ENCODE data around the gene IGF2BP1.
"Not testable (repeated sequence)": the region's sequence is repeated elsewhere in the genome, so short reads cannot be mapped to it uniquely, and the experiment has no call there.

The IGF2BP1 gene

DNA sequence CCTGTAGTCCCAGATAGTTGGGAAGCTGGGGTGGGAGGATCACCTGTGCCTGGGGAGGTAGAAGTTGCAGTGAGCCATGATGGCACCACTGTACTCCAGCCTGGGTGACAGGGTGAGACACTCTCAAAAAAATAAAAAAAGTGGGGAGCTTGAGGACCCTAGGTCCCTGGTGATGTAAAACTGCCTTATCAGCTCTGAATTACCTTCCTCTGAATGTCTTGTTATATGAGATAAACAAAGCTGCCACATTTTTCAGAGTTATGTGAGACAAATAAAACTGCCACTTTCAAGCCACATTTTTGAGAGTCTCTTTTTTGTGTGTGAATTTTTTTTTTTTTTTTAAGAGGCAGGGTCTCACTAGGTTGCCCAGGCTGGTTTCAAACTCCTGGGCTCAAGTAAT is 103.4 kb downstream of the IGF2BP1 start:
- DNase-seq (ENCODE audit: low read depth in 3 of 3): no peak

DNA sequence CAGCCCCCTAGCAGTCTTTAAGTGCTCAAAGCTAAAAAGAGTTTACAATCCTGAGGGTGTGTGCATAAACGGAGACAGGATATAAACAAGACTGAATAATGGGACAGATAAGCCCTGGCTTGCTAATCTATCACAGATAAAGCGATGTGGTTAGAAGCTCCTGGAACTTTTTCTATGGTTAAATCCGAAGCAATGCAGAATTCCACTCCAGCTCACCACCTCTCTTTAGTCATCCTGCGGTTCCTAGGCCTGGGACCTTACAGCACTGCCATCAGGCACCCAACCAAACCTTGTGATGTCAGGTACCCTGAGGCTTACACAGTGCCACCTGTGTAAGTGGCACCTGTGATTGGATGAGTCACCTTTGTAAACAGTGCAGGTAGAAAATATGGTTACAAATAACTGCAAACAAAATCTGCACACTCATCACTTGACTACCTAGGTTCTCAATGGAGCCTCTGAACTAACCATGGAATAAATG is 103.9 kb downstream of the IGF2BP1 start:
- no peak for DNase-seq (ENCODE audit: low read depth in 3 of 3)

DNA sequence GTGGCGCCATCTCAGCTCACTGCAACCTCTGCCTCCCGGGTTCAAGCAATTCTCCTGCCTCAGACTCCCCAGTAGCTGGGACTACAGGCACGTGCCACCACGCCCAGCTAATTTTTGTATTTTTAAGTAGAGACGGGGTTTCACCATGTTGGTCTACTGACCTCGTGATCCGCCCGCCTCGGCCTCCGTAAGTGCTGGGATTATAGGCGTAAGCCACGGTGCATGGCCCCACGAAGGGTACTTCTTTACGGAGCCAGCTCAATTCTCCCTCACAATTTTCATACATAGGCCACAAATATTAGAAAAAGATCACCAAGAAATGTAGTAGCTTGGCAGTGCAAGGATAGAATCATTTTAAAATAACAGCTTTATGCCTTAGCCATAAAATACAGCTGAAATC is 106.2 kb downstream of the IGF2BP1 start:
- not testable (repeated sequence) for DNase-seq (ENCODE audit: low read depth in 3 of 3)

DNA sequence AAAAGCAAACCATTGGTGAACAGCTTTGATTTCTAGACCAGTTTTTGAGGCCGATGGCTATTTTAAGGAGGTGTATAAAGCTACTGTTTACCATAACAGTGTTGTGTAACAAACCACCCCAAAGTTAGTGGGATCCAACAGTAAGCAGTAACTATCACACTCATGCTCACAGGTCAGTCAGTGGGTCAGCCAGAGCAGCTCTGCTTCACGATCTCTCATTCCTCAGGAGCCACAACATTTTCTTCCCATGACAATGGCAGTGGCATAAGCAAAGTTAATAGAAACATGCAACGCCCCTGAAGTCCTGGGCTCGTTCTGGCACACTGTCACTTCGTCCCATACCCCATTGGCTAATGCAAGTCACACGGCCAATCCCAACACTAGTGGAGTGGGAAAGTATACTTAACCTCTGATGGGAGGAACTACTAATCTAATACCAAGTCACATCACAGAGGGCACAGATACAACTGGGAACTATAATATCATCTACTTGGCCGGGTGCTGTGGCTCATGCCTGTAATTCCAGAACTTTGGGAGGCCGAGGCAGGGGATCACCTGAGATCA is 107.4 kb downstream of the IGF2BP1 start:
- no peak for DNase-seq (ENCODE audit: low read depth in 3 of 3)

Data from stimulated activated CD4-positive, alpha-beta T cell treated with anti-CD3 and anti-CD28 coated beads, TNF-alpha, amount 100 ng/mL, for 4 hours (primary cell).